Cardiac muscle cell (in vitro differentiated cells and primary cell): ENCODE data around the gene OR2L2. TPM values are rescaled to one million over a fixed set of nuclear protein-coding genes. Genes with fewer than 3 reads are reported as not detected.
"Not testable (repeated sequence)": the region's sequence is repeated elsewhere in the genome, so short reads cannot be mapped to it uniquely, and the experiment has no call there.

Experiments used
- DNase-seq, 2 donors: peaks; one replicate each; pipeline versions ENCODE4 v3.0.0 to v3.0.0-alpha.2; 2010 to 2017; ENCODE audit warnings: low read depth in 1 of 2, low spot score in 1 of 2
- H3K27ac ChIP-seq: fragments of 200-600 bp; sonication (generic); 2 replicates; pipeline ENCODE4 v1.5.1; 2016
- H3K27me3 ChIP-seq: fragments of 200-600 bp; sonication (generic); 2 replicates; pipeline ENCODE4 v1.6.0; 2016; ENCODE audit warnings: control low read depth
- H3K36me3 ChIP-seq: fragments of 200-600 bp; sonication (generic); 2 replicates; pipeline ENCODE4 v1.5.1; 2016; ENCODE audit warnings: control low read depth
- H3K4me1 ChIP-seq: fragments of 200-600 bp; sonication (generic); 2 replicates; pipeline ENCODE4 v1.8.1; 2017; ENCODE audit warnings: low read depth, mild to moderate bottlenecking, mixed run types
- H3K4me3 ChIP-seq: fragments of 200-600 bp; sonication (generic); 2 replicates; pipeline ENCODE4 v1.5.1; 2016; ENCODE audit warnings: mild to moderate bottlenecking
- H3K9me3 ChIP-seq: fragments of 200-600 bp; sonication (generic); 2 replicates; pipeline ENCODE4 v1.5.1; 2017; ENCODE audit warnings: low read depth, mild to moderate bottlenecking, control low read depth
- CTCF ChIP-seq: IDR thresholded peaks from 2 replicates; pipeline ENCODE4 v1.5.1; 2012; ENCODE audit warnings: low read depth, mild to moderate bottlenecking, low read length
- polyA plus RNA-seq: library from polyadenylated mRNA; unstranded; fragments of >200 nt; fragmentation: Nextera tagmentation; extraction: Ambion mirVana; gene quantifications from 2 replicates; pipeline ENCODE4 v1.2.1, GENCODE V29; 2016
- total RNA-seq: library from RNA; depleted of rRNA; stranded (reverse); fragments of >200 nt; gene quantifications from 2 replicates; pipeline ENCODE4 v1.2.3, GENCODE V29; 2016

Gene OR2L2
- total and polyA plus RNA-seq, 2 experiments from 2014 or later = 0.57 TPM; not detected in 1

GRCh38 chr1:248047008-248047407, 17.1 kb downstream of the OR2L2 start:
- no peak for TF ChIP-seq CTCF
- no peaks in the 10 kb centered on the region for H3K27me3 ChIP-seq
- no peaks in the 10 kb centered on the region for H3K4me1 ChIP-seq
- H3K27ac ChIP-seq = no peak overlapping the region
- no peak overlapping the region for H3K4me3 ChIP-seq
- no peak for DNase-seq
- H3K9me3 ChIP-seq = peaks cover 2% of the 10 kb centered on the region
- H3K36me3 ChIP-seq = no peaks in the 10 kb centered on the region

- H3K27ac ChIP-seq = no peak overlapping the region
- H3K9me3 ChIP-seq = peaks cover 2% of the 10 kb centered on the region
- H3K4me1 ChIP-seq = no peaks in the 10 kb centered on the region
- no peaks in the 10 kb centered on the region for H3K36me3 ChIP-seq
- no peaks in the 10 kb centered on the region for H3K27me3 ChIP-seq
- TF ChIP-seq CTCF = no peak
- no peak overlapping the region for H3K4me3 ChIP-seq
- DNase-seq = no peak
Measured at GRCh38 chr1:248054671-248055070, 24.8 kb downstream of the OR2L2 start.

GRCh38 chr1:248055261-248055660, 25.4 kb downstream of the OR2L2 start:
- DNase-seq = no peak
- Histone ChIP-seq H3K36me3 (no peaks in the 10 kb centered on the region), H3K9me3 (peaks cover 2% of the 10 kb centered on the region), H3K27ac (no peak overlapping the region), H3K4me1 (no peaks in the 10 kb centered on the region), H3K27me3 (no peaks in the 10 kb centered on the region), H3K4me3 (no peak overlapping the region)
- TF ChIP-seq CTCF = no peak

GRCh38 chr1:248065071-248065470, 35.2 kb downstream of the OR2L2 start:
- DNase-seq = no peak
- no peak overlapping the region for H3K4me3 ChIP-seq
- no peaks in the 10 kb centered on the region for H3K27me3 ChIP-seq
- H3K9me3 ChIP-seq = no peaks in the 10 kb centered on the region
- H3K4me1 ChIP-seq = no peaks in the 10 kb centered on the region
- no peak for TF ChIP-seq CTCF
- H3K36me3 ChIP-seq = no peaks in the 10 kb centered on the region
- H3K27ac ChIP-seq = no peak overlapping the region

GRCh38 chr1:248065604-248066003, 35.7 kb downstream of the OR2L2 start:
- Histone ChIP-seq H3K4me3 (no peak overlapping the region), H3K36me3 (no peaks in the 10 kb centered on the region), H3K9me3 (no peaks in the 10 kb centered on the region), H3K27ac (no peak overlapping the region), H3K4me1 (no peaks in the 10 kb centered on the region), H3K27me3 (no peaks in the 10 kb centered on the region)
- no peak for DNase-seq
- no peak for TF ChIP-seq CTCF

GRCh38 chr1:248083864-248084263, 54.0 kb downstream of the OR2L2 start:
- not testable (repeated sequence) for DNase-seq, H3K4me1 ChIP-seq, H3K27ac ChIP-seq, H3K36me3 ChIP-seq, H3K27me3 ChIP-seq, H3K4me3 ChIP-seq, H3K9me3 ChIP-seq

Other genes starting within 250 kb of the OR2L2 start
- not detected in 2 replicates for gene OR14A16, start 206.0 kb upstream of the OR2L2 start, total RNA-seq
- not detected in 2 replicates for gene OR14A16, start 206.0 kb upstream of the OR2L2 start, polyA plus RNA-seq
- gene OR11L1, start 188.2 kb upstream of the OR2L2 start, total RNA-seq = not detected in 2 replicates
- gene OR11L1, start 188.2 kb upstream of the OR2L2 start, polyA plus RNA-seq = not detected in 2 replicates
- gene TRIM58, start 172.9 kb upstream of the OR2L2 start, total RNA-seq = 2.4 and 2.7 TPM in 2 replicates
- 2.2 and 2.6 TPM in 2 replicates for gene TRIM58, start 172.9 kb upstream of the OR2L2 start, polyA plus RNA-seq
- gene OR2W3, start 134.5 kb upstream of the OR2L2 start, total RNA-seq = 0.70 and 0.86 TPM in 2 replicates
- 1.9 TPM in 2 replicates for gene OR2W3, start 134.5 kb upstream of the OR2L2 start, polyA plus RNA-seq
- not detected in 2 replicates for gene OR2T8, start 109.8 kb upstream of the OR2L2 start, total RNA-seq
- gene OR2T8, start 109.8 kb upstream of the OR2L2 start, polyA plus RNA-seq = 0.22 TPM in 1 of 2 replicates, not detected in the other
- 0.21 TPM in 1 of 2 replicates, not detected in the other for gene OR2AJ1, start 105.2 kb upstream of the OR2L2 start, total RNA-seq
- not detected in 2 replicates for gene OR2AJ1, start 105.2 kb upstream of the OR2L2 start, polyA plus RNA-seq
- not detected in 2 replicates for gene OR2L8, start 81.2 kb upstream of the OR2L2 start, total RNA-seq
- not detected in 2 replicates for gene OR2L8, start 81.2 kb upstream of the OR2L2 start, polyA plus RNA-seq
- gene OR2AK2, start 64.8 kb upstream of the OR2L2 start, total RNA-seq = not detected in 2 replicates
- gene OR2AK2, start 64.8 kb upstream of the OR2L2 start, polyA plus RNA-seq = not detected in 2 replicates
- 0.18 TPM in 1 of 2 replicates, not detected in the other for gene OR2L5, start 16.4 kb upstream of the OR2L2 start, total RNA-seq
- gene OR2L5, start 16.4 kb upstream of the OR2L2 start, polyA plus RNA-seq = not detected in 2 replicates
- 0.07 TPM in 1 of 2 replicates, not detected in the other for gene OR2L3, start 16.8 kb downstream of the OR2L2 start, total RNA-seq
- gene OR2L3, start 16.8 kb downstream of the OR2L2 start, polyA plus RNA-seq = not detected in 2 replicates
- not detected in 2 replicates for gene OR2L13, start 65.1 kb downstream of the OR2L2 start, total RNA-seq
- 0.88 TPM in 1 of 2 replicates, not detected in the other for gene OR2L13, start 65.1 kb downstream of the OR2L2 start, polyA plus RNA-seq
- not detected in 2 replicates for gene OR2M5, start 115.1 kb downstream of the OR2L2 start, total RNA-seq
- gene OR2M5, start 115.1 kb downstream of the OR2L2 start, polyA plus RNA-seq = not detected in 2 replicates
- not detected in 2 replicates for gene OR2M2, start 144.8 kb downstream of the OR2L2 start, total RNA-seq
- not detected in 2 replicates for gene OR2M2, start 144.8 kb downstream of the OR2L2 start, polyA plus RNA-seq
- not detected in 2 replicates for gene OR2M3, start 167.2 kb downstream of the OR2L2 start, total RNA-seq
- not detected in 2 replicates for gene OR2M3, start 167.2 kb downstream of the OR2L2 start, polyA plus RNA-seq
- gene OR2M4, start 201.3 kb downstream of the OR2L2 start, total RNA-seq = not detected in 2 replicates
- gene OR2M4, start 201.3 kb downstream of the OR2L2 start, polyA plus RNA-seq = not detected in 2 replicates
- gene OR2T33, start 247.9 kb downstream of the OR2L2 start, total RNA-seq = 0.15 TPM in 1 of 2 replicates, not detected in the other
- gene OR2T33, start 247.9 kb downstream of the OR2L2 start, polyA plus RNA-seq = 0.17 TPM in 1 of 2 replicates, not detected in the other